ENCODE data around the gene ANO1.

Gene ANO1

GRCh38 chr11:70226183-70226582, 148.1 kb downstream of the ANO1 start:
- no peak for DNase-seq

GRCh38 chr11:70226967-70227366, 148.8 kb downstream of the ANO1 start:
- peak; percentile 82 for DNase-seq

- DNase-seq: no peak
Measured at GRCh38 chr11:70229737-70230136, 151.6 kb downstream of the ANO1 start.

- no peak for DNase-seq
Measured at GRCh38 chr11:70230151-70230839, 152.2 kb downstream of the ANO1 start.

- DNase-seq: no peak
Measured at GRCh38 chr11:70230840-70231710, 153.0 kb downstream of the ANO1 start.

- DNase-seq: no peak
Measured at GRCh38 chr11:70233034-70233433, 154.9 kb downstream of the ANO1 start.

- no peak for DNase-seq
Measured at GRCh38 chr11:70233511-70233934, 155.4 kb downstream of the ANO1 start.

GRCh38 chr11:70233962-70234361, 155.8 kb downstream of the ANO1 start:
- no peak for DNase-seq
